ENCODE measurements around the gene NFIB. TPM values are rescaled to one million over a fixed set of nuclear protein-coding genes. Genes with fewer than 3 reads are reported as not detected.

Gene NFIB
- total and polyA plus RNA-seq, 2 of the 13 experiments (the other 11 are each of a cell fraction or from before 2014, with no cell fraction given), result 0.98 to 4.6 TPM

GRCh38 chr9:14190240-14190639 lies 123.7 kb downstream of the NFIB start (continued):
- no peak for TF ChIP-seq ZBTB2 (CRISPR knock-in tag; IDR thresholded peaks at IDR 0.05; ENCODE audit: low read depth)
- no peak for TF ChIP-seq TEAD3 (CRISPR knock-in tag; optimal IDR thresholded peaks at IDR 0.05; ENCODE audit: borderline replicate concordance)
- no peak for TF ChIP-seq PBX2 (CRISPR knock-in tag; IDR thresholded peaks at IDR 0.05)
- no peak for TF ChIP-seq SKIL (CRISPR knock-in tag; IDR thresholded peaks at IDR 0.05; ENCODE audit: borderline replicate concordance)
- TF ChIP-seq ZNF574 (CRISPR knock-in tag; IDR thresholded peaks at IDR 0.05), result no peak
- TF ChIP-seq FUBP1 (CRISPR knock-in tag; IDR thresholded peaks at IDR 0.05; ENCODE audit: borderline replicate concordance), result no peak
- no peak for TF ChIP-seq ZFP90 (CRISPR knock-in tag; IDR thresholded peaks at IDR 0.05; ENCODE audit: borderline replicate concordance)
- TF ChIP-seq REST (IDR thresholded peaks at IDR 0.05; ENCODE audit: borderline replicate concordance in 1 of 2, low read depth in 1 of 2, low read length in 2 of 2), result no peak
- no peak for TF ChIP-seq NFKBIZ (CRISPR knock-in tag; IDR thresholded peaks at IDR 0.05)

All from HepG2 (cell line).